ENCODE data around the gene TNS1. TPM values are rescaled to one million over a fixed set of nuclear protein-coding genes. Genes with fewer than 3 reads are reported as not detected.

TNS1 gene
- total RNA-seq, 1 experiment from 2014 or later, result 0.74 TPM

- DNase-seq (ENCODE audit: low spot score), result no peak
Observed at GRCh38 chr2:217980036-217980435, 22.8 kb downstream of the TNS1 start.

- DNase-seq (ENCODE audit: low spot score), result no peak
Observed at GRCh38 chr2:217979151-217979811, 23.5 kb downstream of the TNS1 start.

GRCh38 chr2:217978536-217979150, 24.2 kb downstream of the TNS1 start:
- DNase-seq (ENCODE audit: low spot score), result no peak

GRCh38 chr2:217977840-217978535, 24.8 kb downstream of the TNS1 start:
- DNase-seq (ENCODE audit: low spot score), result no peak

GRCh38 chr2:217976301-217976700, 26.5 kb downstream of the TNS1 start:
- DNase-seq (ENCODE audit: low spot score), result no peak

- DNase-seq (ENCODE audit: low spot score), result no peak
Observed at GRCh38 chr2:217975626-217976025, 27.2 kb downstream of the TNS1 start.

- DNase-seq (ENCODE audit: low spot score), result no peak
Observed at GRCh38 chr2:217974389-217975005, 28.3 kb downstream of the TNS1 start.

- DNase-seq (ENCODE audit: low spot score), result no peak
Observed at GRCh38 chr2:217973008-217973787, 29.6 kb downstream of the TNS1 start.

- no peak for DNase-seq (ENCODE audit: low spot score)
Observed at GRCh38 chr2:217972490-217972889, 30.3 kb downstream of the TNS1 start.

GRCh38 chr2:217972037-217972436, 30.8 kb downstream of the TNS1 start:
- DNase-seq (ENCODE audit: low spot score), result no peak

- no peak for DNase-seq (ENCODE audit: low spot score)
Observed at GRCh38 chr2:217971166-217971565, 31.6 kb downstream of the TNS1 start.

- no peak for DNase-seq (ENCODE audit: low spot score)
Observed at GRCh38 chr2:217970206-217970605, 32.6 kb downstream of the TNS1 start.

- no peak for DNase-seq (ENCODE audit: low spot score)
Observed at GRCh38 chr2:217969588-217969987, 33.2 kb downstream of the TNS1 start.

- no peak for DNase-seq (ENCODE audit: low spot score)
Observed at GRCh38 chr2:217968023-217968422, 34.8 kb downstream of the TNS1 start.

GRCh38 chr2:217966423-217967070, 36.2 kb downstream of the TNS1 start:
- no peak for DNase-seq (ENCODE audit: low spot score)

- DNase-seq (ENCODE audit: low spot score), result no peak
Observed at GRCh38 chr2:217964275-217965161, 38.3 kb downstream of the TNS1 start.

- DNase-seq (ENCODE audit: low spot score), result no peak
Observed at GRCh38 chr2:217960351-217960750, 42.4 kb downstream of the TNS1 start.

GRCh38 chr2:217959723-217960122, 43.1 kb downstream of the TNS1 start:
- no peak for DNase-seq (ENCODE audit: low spot score)

- no peak for DNase-seq (ENCODE audit: low spot score)
Observed at GRCh38 chr2:217958884-217959225, 43.9 kb downstream of the TNS1 start.

- no peak for DNase-seq (ENCODE audit: low spot score)
Observed at GRCh38 chr2:217958206-217958883, 44.5 kb downstream of the TNS1 start.

Data from H4 (cell line).